Stimulated activated CD8-positive, alpha-beta memory T cell treated with anti-CD3 and anti-CD28 coated beads, Interleukin-15, amount 100 ng/mL, for 4 hours (primary cell): ENCODE measurements around the gene GPR6.

Experiments used
- DNase-seq, 2 donors: peaks; one replicate each; pipeline ENCODE4 v3.0.0-alpha.2; 2020; ENCODE audit warnings: low read depth in 2 of 2

Gene GPR6

GRCh38 chr6:109998159-109998785 is 20.2 kb downstream of the GPR6 start:
- no peak for DNase-seq

DNA sequence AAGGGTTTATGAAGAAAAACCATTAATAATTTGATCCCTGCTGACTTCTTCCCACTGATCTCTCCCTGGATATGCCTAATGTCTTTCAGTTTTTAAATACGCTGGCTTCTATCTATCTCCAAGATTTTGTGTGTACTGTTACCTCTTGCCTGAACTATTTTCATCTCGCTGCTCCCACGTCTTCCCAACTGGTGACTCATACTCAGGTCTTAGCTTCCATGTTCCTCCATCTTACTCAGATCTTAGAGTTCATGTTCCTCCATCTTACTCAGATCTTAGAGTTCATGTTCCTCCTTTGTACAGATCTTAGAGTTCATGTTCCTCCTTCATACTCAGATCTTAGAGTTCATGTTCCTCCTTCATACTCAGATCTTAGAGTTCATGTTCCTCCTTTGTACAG is 21.6 kb downstream of the GPR6 start:
- no peak for DNase-seq

- DNase-seq: no peak
Measured at GRCh38 chr6:110002676-110003075, 24.6 kb downstream of the GPR6 start.

DNA sequence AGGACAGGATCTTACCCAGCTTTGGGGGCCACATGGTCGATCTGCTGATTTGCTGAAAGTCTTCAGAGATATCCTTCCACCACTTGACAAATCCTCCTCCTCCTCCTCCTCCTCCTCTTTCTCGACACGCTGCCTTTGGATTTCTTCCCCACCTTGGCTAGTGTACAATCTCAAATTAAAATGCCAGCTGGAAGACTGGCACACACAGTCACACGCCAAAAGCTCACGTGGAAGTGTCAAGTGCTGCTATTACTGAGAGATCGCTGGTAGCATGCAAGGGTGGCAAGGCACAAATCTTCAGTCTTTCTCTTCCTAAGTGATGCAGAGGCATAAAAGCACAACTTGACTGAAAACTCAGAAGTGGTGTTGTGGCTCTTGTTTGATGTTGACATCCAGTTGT is 35.3 kb downstream of the GPR6 start:
- DNase-seq: no peak

- no peak for DNase-seq
Measured at GRCh38 chr6:110015206-110015605, 37.1 kb downstream of the GPR6 start.

GRCh38 chr6:110017306-110017705 is 39.2 kb downstream of the GPR6 start:
- DNase-seq: no peak

DNA sequence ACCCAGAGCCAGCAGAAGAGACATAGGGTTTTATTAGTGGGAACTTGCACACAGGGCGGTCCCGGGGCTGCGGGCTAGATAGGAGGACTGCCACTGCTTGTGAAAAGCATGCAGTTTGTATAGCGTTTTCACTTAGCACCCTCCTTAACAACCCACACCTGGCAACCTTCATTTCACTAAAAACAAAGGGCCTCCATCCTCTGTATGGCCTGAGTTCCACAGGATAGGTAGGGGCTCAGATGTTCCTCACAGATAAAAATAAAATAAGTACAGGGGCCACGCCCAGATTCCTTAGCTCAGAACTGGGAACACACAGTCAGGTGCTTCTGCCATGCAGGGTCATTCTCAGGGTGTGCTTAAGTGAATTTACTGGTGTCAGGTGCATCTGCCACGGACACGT is 39.8 kb downstream of the GPR6 start:
- no peak for DNase-seq

DNA sequence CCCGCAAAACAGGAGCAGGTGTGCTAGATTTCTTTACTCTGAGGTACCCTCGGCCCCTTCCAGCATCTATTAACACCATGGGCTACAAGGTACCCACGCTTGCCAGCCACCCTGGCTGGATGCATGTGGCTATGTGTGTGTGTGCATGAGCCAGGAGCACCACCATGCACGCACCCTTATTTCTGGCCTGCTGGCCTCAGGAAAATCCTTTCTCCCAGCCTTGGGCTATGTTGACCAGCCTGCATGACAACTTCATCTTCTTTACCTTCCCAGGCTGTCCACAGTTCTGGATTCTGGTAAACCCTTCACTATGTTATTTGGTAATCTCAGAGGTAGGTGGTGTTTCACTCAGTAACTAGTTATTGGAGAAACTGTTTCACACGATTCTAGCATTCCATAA is 40.4 kb downstream of the GPR6 start:
- DNase-seq: no peak

- DNase-seq: no peak
Measured at GRCh38 chr6:110020888-110021287, 42.8 kb downstream of the GPR6 start.

- no peak for DNase-seq
Measured at GRCh38 chr6:110029144-110029543, 51.0 kb downstream of the GPR6 start.
